ENCODE measurements around the gene IQCB1.

IQCB1 gene

DNA sequence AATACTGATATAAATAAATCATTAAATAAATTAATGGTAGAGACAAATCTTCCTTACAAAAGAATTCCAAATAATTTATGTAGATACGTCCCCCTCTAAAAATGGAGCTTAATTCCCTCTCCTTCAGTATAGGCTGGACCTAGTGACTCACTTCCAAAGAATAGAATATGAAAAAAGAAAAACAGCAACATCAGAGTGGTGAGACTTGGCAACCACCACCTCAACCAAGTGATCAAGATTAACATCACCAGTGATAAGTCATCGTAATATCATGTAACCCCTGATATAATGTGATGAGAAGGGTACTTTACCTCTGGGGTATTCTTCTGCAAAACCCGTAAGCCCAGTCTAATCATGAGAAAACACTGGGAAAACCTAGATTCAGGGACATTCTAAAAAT lies 98.7 kb downstream of the IQCB1 start:
- H3K9me2 ChIP-seq (replicated peaks; ENCODE audit: insufficient read depth, low read length) = no peaks in the 10 kb centered on the region
- peaks cover 4% of the 10 kb centered on the region; the same call in 1 of the 2 replicates for H3K79me2 ChIP-seq (ENCODE audit: insufficient read depth, low read length)
- H3K4me2 ChIP-seq (ENCODE audit: low read depth, low read length, poor library complexity, severe bottlenecking) = no peak overlapping the region
- no peaks in the 10 kb centered on the region for H3K27me3 ChIP-seq (ENCODE audit: low read length)
- no peak overlapping the region for H3K4me3 ChIP-seq (ENCODE audit: insufficient read depth, low read length, poor library complexity, severe bottlenecking)
- H3K27ac ChIP-seq (ENCODE audit: low read depth, low read length) = no peak overlapping the region
- H3K9ac ChIP-seq (ENCODE audit: low read length) = no peak overlapping the region
- H3K36me3 ChIP-seq (ENCODE audit: low read length) = no peaks in the 10 kb centered on the region
- H3K9me3 ChIP-seq (ENCODE audit: insufficient read depth, low read length) = no peaks in the 10 kb centered on the region
- H2AFZ ChIP-seq (ENCODE audit: low read depth, low read length, severe bottlenecking) = no peak overlapping the region
- TF ChIP-seq EZH2phosphoT487 (conservative IDR thresholded peaks at IDR 0.05; ENCODE audit: low read length) = no peak
- TF ChIP-seq, protein P1, sequence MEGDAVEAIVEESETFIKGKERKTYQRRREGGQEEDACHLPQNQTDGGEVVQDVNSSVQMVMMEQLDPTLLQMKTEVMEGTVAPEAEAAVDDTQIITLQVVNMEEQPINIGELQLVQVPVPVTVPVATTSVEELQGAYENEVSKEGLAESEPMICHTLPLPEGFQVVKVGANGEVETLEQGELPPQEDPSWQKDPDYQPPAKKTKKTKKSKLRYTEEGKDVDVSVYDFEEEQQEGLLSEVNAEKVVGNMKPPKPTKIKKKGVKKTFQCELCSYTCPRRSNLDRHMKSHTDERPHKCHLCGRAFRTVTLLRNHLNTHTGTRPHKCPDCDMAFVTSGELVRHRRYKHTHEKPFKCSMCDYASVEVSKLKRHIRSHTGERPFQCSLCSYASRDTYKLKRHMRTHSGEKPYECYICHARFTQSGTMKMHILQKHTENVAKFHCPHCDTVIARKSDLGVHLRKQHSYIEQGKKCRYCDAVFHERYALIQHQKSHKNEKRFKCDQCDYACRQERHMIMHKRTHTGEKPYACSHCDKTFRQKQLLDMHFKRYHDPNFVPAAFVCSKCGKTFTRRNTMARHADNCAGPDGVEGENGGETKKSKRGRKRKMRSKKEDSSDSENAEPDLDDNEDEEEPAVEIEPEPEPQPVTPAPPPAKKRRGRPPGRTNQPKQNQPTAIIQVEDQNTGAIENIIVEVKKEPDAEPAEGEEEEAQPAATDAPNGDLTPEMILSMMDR (IDR thresholded peaks at IDR 0.05; ENCODE audit: insufficient read depth, low read length, poor library complexity, severe bottlenecking) = no peak
- peaks cover 3% of the 10 kb centered on the region; the same call in 1 of the 2 replicates for H4K20me1 ChIP-seq (ENCODE audit: low read depth, low read length)
- no peaks in the 10 kb centered on the region for H3F3A ChIP-seq (ENCODE audit: insufficient read depth)

DNA sequence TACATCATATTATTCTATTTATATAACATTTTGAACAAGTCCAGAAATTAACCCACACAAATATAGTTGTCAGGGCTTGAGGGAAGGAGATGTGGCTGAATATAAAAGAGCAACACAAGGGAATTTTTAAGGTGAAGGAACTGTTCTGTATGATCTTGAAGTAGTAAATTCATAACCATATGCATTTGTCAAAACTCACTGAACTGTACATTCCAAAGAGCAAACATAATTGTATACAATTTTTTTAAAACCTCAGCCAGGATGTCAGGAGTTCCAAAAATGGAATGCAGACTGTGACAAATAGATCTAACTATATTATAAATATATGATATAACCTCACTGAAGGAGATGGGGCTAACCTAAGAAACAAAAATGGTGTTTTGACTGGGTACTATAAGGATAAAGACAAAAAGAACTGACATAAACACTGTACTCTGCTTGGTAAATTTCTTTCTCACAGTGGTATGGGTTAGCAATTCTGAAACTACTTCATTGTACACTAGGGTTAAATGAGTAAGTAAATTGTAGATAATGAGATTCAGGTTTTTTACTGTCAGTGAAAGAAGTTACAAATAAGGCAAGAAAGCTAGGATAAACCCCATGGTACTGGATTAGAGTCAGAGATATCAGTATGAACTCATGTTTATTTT lies 99.7 kb downstream of the IQCB1 start:
- Histone ChIP-seq H3K9ac (ENCODE audit: low read length) (no peak overlapping the region), H3K4me2 (ENCODE audit: low read depth, low read length, poor library complexity, severe bottlenecking) (no peak overlapping the region), H3K36me3 (ENCODE audit: low read length) (no peaks in the 10 kb centered on the region), H3K27ac (ENCODE audit: low read depth, low read length) (no peak overlapping the region), H3K9me3 (ENCODE audit: insufficient read depth, low read length) (no peaks in the 10 kb centered on the region), H3K27me3 (ENCODE audit: low read length) (no peaks in the 10 kb centered on the region), H4K20me1 (ENCODE audit: low read depth, low read length) (peaks cover 3% of the 10 kb centered on the region; the same call in 1 of the 2 replicates), H3K79me2 (ENCODE audit: insufficient read depth, low read length) (peaks cover 4% of the 10 kb centered on the region; the same call in 1 of the 2 replicates), H3K9me2 (replicated peaks; ENCODE audit: insufficient read depth, low read length) (no peaks in the 10 kb centered on the region), H3F3A (ENCODE audit: insufficient read depth) (no peaks in the 10 kb centered on the region), H3K4me3 (ENCODE audit: insufficient read depth, low read length, poor library complexity, severe bottlenecking) (no peak overlapping the region), H2AFZ (ENCODE audit: low read depth, low read length, severe bottlenecking) (no peak overlapping the region)
- TF ChIP-seq, protein P1 (IDR thresholded peaks at IDR 0.05; ENCODE audit: insufficient read depth, low read length, poor library complexity, severe bottlenecking) = no peak
- TF ChIP-seq EZH2phosphoT487 (conservative IDR thresholded peaks at IDR 0.05; ENCODE audit: low read length) = no peak

DNA sequence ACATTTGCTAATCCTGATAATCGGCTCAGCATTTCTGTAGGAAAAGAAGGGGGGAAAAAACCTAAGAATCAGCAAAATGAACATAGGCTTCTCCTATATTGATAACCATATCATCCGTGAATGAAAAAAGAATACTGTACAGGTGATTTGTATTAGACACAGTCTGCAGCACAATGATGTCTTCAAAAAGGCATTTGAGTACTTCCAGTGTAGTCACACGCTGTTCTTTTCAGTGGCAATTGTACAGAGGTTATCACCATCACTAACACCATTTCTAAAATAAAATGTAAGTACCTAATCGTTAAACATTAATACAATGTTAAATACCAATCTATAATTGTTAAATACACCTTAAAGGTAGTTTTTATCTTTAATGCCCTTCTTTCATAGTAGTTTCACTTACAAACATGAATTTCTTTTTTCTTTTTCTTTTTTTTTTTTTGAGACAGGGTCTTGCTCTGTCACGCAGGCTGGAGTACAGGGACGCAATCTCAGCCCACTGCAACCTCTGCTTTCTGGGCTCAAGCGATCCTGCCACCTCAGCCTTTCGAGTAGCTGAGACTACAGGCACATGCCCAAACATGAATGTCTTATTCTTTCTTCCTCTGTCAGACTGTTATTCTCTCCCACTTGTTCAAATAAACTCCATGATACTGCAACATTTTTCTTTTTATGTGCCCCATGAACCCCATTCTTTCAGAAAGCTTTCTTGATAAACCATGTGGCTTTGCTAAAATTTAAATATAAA lies 103.7 kb downstream of the IQCB1 start:
- Histone ChIP-seq H3K36me3 (ENCODE audit: low read length) (peaks cover 5% of the 10 kb centered on the region; the same call in 1 of the 2 replicates), H3K9me3 (ENCODE audit: insufficient read depth, low read length) (no peaks in the 10 kb centered on the region), H3K27me3 (ENCODE audit: low read length) (no peaks in the 10 kb centered on the region), H4K20me1 (ENCODE audit: low read depth, low read length) (peaks cover 3% of the 10 kb centered on the region; the same call in 1 of the 2 replicates), H3F3A (ENCODE audit: insufficient read depth) (no peaks in the 10 kb centered on the region), H3K4me3 (ENCODE audit: insufficient read depth, low read length, poor library complexity, severe bottlenecking) (no peak overlapping the region), H2AFZ (ENCODE audit: low read depth, low read length, severe bottlenecking) (no peak overlapping the region), H3K79me2 (ENCODE audit: insufficient read depth, low read length) (no peaks in the 10 kb centered on the region), H3K9ac (ENCODE audit: low read length) (no peak overlapping the region), H3K4me2 (ENCODE audit: low read depth, low read length, poor library complexity, severe bottlenecking) (no peak overlapping the region), H3K27ac (ENCODE audit: low read depth, low read length) (no peak overlapping the region), H3K9me2 (replicated peaks; ENCODE audit: insufficient read depth, low read length) (no peaks in the 10 kb centered on the region)
- no peak for TF ChIP-seq EZH2phosphoT487 (conservative IDR thresholded peaks at IDR 0.05; ENCODE audit: low read length)
- TF ChIP-seq, protein P1 (IDR thresholded peaks at IDR 0.05; ENCODE audit: insufficient read depth, low read length, poor library complexity, severe bottlenecking) = no peak
